Central memory CD8-positive, alpha-beta T cell (primary cell): ENCODE data around the gene AFF3.

Experiments used
- ATAC-seq: fragments of 150-1000 bp; cut with Tn5 transposase; replicated peaks from 2 replicates; pipeline ENCODE4 v1.10.0; 2022; ENCODE audit warnings: mild to moderate bottlenecking, moderate FRiP score, moderate number of reproducible peaks; ENCODE audit not compliant: poor library complexity, severe bottlenecking; ENCODE audit errors: extremely low read depth
- DNase-seq, 2 donors: peaks; one replicate each; pipeline ENCODE4 v3.0.0; 2021; ENCODE audit warnings: low spot score in 2 of 2
- H3K27ac Mint-ChIP-seq: one replicate; pipeline ENCODE4 v1.8.0; 2022; ENCODE audit warnings: low read depth, mild to moderate bottlenecking, moderate library complexity, mixed read lengths
- H3K27me3 Mint-ChIP-seq: one replicate; pipeline ENCODE4 v1.8.0; 2022; ENCODE audit warnings: mixed read lengths
- H3K36me3 Mint-ChIP-seq: one replicate; pipeline ENCODE4 v1.8.0; 2022; ENCODE audit warnings: mild to moderate bottlenecking, moderate library complexity, mixed read lengths; ENCODE audit not compliant: insufficient read depth
- H3K4me1 Mint-ChIP-seq: one replicate; pipeline ENCODE4 v1.8.0; 2022; ENCODE audit warnings: mixed read lengths
- H3K4me3 Mint-ChIP-seq: one replicate; pipeline ENCODE4 v1.8.0; 2022; ENCODE audit warnings: mild to moderate bottlenecking, moderate library complexity, mixed read lengths
- H3K9me3 Mint-ChIP-seq: one replicate; pipeline ENCODE4 v1.8.0; 2022; ENCODE audit warnings: mixed read lengths

The AFF3 gene

DNA sequence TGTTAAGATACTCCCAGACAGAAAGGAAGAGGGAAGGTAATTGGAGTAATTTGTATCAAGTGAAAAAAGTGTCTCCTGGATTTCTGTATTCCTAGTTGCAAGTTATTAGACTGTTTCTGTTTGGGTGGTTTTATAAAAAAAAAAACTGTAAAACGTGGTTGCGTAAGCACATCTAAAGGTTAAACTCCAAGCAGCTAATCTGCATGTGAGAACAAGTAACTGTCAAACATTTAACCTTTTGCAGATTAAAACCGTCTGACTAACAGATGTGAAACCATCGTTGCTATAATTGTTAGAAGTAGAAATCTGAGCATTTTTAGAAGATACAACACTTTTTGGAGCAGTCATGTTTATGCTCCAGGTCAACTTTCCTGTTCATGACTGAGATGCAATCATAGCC lies 72.3 kb downstream of the AFF3 start:
- Mint-ChIP-seq H3K27ac (no peak overlapping the region), H3K9me3 (no peaks in the 10 kb centered on the region), H3K4me3 (no peak overlapping the region), H3K4me1 (peaks cover 5% of the 10 kb centered on the region), H3K36me3 (no peaks in the 10 kb centered on the region), H3K27me3 (peaks cover 9% of the 10 kb centered on the region)
- ATAC-seq (no peak), DNase-seq (no peak)

DNA sequence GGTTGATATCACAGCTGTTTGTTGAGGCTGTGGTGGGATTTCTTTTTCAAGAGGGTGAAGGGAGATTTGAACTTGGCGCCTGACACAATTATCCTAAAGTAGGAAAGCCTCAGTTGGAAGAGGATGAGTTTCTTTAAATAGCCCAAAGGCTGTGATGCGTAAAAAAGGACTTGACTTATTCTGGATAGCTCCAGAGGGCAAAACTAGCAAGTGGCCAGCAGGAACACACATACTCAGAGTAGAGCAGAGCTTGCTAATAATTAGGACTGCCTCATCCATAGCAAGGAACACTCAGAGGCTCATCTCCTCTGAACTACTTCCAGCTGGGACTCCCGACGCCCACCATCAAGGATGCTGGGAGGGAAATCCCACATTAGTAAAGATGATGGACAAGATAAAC lies 74.0 kb downstream of the AFF3 start:
- DNase-seq (no peak), ATAC-seq (no peak)
- Mint-ChIP-seq H3K4me3 (no peak overlapping the region), H3K9me3 (peaks cover 4% of the 10 kb centered on the region), H3K27ac (no peak overlapping the region), H3K36me3 (no peaks in the 10 kb centered on the region), H3K4me1 (peaks cover 16% of the 10 kb centered on the region), H3K27me3 (no peaks in the 10 kb centered on the region)

DNA sequence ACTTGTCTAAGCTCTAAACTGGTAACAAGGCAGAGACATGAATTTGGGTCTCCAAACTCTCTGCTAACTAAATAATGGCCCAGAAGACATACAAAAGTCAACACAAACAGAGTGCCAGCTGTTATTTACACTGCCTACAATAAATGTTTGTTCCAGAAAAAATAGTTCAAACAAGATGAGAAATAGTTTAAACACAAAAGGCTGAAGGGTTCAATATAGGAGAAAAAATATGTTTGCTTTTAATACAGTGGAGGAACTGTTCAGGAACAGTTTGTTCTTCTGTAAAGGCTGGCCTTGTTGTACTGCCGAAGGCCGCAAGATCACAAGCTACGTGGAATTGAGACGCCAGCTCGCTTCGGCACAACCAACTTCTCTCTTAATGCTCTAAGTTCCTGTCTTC lies 74.6 kb downstream of the AFF3 start:
- Mint-ChIP-seq H3K4me1 (peaks cover 19% of the 10 kb centered on the region), H3K27ac (no peak overlapping the region), H3K27me3 (no peaks in the 10 kb centered on the region), H3K4me3 (no peak overlapping the region), H3K9me3 (peaks cover 6% of the 10 kb centered on the region), H3K36me3 (no peaks in the 10 kb centered on the region)
- ATAC-seq (no peak), DNase-seq (no peak)

DNA sequence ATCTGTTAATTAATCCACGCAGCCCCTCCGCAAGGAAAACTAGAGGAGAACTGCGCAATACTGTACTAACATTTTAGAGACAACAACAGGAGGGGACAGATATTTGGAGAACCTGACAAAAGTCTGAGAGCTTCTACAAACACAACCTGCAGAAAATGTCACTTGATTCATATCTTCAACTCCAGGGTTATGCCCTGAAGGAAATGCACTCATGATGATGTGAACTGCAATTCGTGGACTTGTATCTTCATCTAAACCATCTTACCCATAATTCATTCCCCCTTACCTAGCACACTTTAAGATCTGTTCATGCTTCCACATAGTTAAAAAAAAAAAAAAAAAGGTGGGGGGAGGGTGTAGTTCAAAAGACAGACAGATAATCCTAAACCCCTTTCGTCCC lies 75.5 kb downstream of the AFF3 start:
- Mint-ChIP-seq H3K27me3 (no peaks in the 10 kb centered on the region), H3K4me3 (no peak overlapping the region), H3K27ac (no peak overlapping the region), H3K36me3 (peaks cover 2% of the 10 kb centered on the region), H3K4me1 (peaks cover 28% of the 10 kb centered on the region), H3K9me3 (peaks cover 10% of the 10 kb centered on the region)
- DNase-seq (no peak), ATAC-seq (no peak)

- no peak overlapping the region for H3K4me3 Mint-ChIP-seq
- DNase-seq (no peak), ATAC-seq (no peak)
- peak overlapping the region; percentile 35 for H3K27ac Mint-ChIP-seq
- peaks cover 2% of the 10 kb centered on the region for H3K36me3 Mint-ChIP-seq
- peaks cover 10% of the 10 kb centered on the region for H3K9me3 Mint-ChIP-seq
- no peaks in the 10 kb centered on the region for H3K27me3 Mint-ChIP-seq
- peaks cover 30% of the 10 kb centered on the region for H3K4me1 Mint-ChIP-seq
Observed at GRCh38 chr2:100066246-100066645, 76.1 kb downstream of the AFF3 start.

GRCh38 chr2:100064592-100065428 lies 77.6 kb downstream of the AFF3 start:
- ATAC-seq: no peak

GRCh38 chr2:100064165-100064564 lies 78.2 kb downstream of the AFF3 start:
- DNase-seq (no peak), ATAC-seq (no peak)
- Mint-ChIP-seq H3K4me1 (peaks cover 35% of the 10 kb centered on the region), H3K36me3 (peaks cover 2% of the 10 kb centered on the region), H3K27ac (no peak overlapping the region), H3K9me3 (peaks cover 10% of the 10 kb centered on the region), H3K4me3 (no peak overlapping the region), H3K27me3 (no peaks in the 10 kb centered on the region)

More at GRCh38 chr2:100064592-100065428, 77.6 kb downstream of the AFF3 start:
- Mint-ChIP-seq H3K36me3 (peaks cover 2% of the 10 kb centered on the region), H3K9me3 (peaks cover 10% of the 10 kb centered on the region), H3K27ac (no peak overlapping the region), H3K27me3 (no peaks in the 10 kb centered on the region), H3K4me1 (peaks cover 35% of the 10 kb centered on the region), H3K4me3 (peak overlapping the region; percentile 29)
- DNase-seq: no peak

DNA sequence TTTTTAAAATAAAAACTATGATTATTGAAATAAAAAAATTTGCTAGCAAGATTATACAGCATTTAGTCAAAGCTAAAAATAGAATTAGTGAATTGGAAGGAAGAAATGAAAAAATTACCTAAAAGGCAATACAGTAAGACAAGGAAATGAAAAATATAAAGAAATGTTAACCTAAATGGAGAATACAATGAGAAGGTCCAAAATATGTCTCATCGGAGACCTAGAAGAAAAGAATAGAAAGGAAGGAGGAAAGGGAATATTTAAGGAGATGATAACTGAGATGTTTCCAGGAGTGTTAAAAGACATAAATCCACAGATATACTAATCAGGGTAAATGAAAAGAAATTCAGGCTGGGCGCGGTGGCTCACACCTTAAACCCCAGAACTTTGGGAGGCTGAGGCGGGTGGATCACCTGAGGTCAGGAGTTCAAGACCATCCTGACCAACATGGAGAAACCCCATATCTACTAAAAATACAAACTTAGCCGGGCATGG lies 78.9 kb downstream of the AFF3 start:
- peaks cover 35% of the 10 kb centered on the region for H3K4me1 Mint-ChIP-seq
- peak overlapping the region; percentile 23 for H3K27ac Mint-ChIP-seq

DNA sequence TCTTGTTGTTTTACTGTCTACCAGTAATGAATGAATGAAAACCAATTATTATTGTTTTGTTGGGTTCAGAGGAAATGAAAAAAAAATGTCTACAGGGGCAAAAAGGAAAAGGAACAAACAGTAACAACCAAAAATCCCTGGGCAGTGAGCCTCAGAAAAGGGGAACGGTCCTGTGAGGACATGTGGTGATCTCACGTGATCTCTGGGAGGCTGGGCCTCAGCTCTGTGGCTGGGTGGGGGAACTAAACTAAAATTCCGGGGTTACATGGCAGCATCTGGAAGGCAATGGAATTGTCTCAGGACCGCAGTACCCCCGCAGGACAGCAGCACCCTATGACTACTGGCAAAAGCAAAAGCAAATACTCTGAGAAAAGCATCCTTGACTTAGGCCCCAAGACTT lies 80.1 kb downstream of the AFF3 start:
- DNase-seq: no peak
- H3K9me3 Mint-ChIP-seq: peaks cover 10% of the 10 kb centered on the region
- ATAC-seq: no peak
- no peak overlapping the region for H3K4me3 Mint-ChIP-seq
- H3K4me1 Mint-ChIP-seq: peaks cover 35% of the 10 kb centered on the region
- no peaks in the 10 kb centered on the region for H3K27me3 Mint-ChIP-seq
- H3K36me3 Mint-ChIP-seq: peaks cover 3% of the 10 kb centered on the region
- H3K27ac Mint-ChIP-seq: no peak overlapping the region

More for the DNA sequence above, 78.9 kb downstream of the AFF3 start:
- ATAC-seq (no peak), DNase-seq (no peak)
- Mint-ChIP-seq H3K9me3 (peaks cover 10% of the 10 kb centered on the region), H3K27me3 (no peaks in the 10 kb centered on the region), H3K4me3 (no peak overlapping the region), H3K36me3 (peaks cover 3% of the 10 kb centered on the region)

DNA sequence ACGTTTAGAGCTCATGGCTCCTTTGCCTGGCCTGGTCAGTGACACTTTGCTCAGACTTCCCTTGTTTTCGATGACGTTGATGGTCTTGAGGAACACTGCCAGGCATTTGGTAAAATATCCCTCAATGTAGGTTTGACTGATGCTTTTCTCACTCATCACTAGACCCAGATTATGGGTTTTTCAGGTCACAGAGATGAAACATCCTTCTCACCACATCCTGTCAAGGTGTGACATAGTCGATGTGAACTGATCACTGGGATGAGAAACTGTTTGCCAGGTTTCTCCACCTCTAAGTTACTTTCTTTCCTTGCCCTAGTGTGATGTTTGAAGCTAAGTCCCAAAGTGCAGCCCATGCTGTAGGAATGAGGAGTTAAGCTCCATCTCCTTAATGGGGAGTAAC lies 81.5 kb downstream of the AFF3 start:
- H3K4me3 Mint-ChIP-seq: peak overlapping the region; percentile 40
- H3K4me1 Mint-ChIP-seq: peaks cover 35% of the 10 kb centered on the region

DNA sequence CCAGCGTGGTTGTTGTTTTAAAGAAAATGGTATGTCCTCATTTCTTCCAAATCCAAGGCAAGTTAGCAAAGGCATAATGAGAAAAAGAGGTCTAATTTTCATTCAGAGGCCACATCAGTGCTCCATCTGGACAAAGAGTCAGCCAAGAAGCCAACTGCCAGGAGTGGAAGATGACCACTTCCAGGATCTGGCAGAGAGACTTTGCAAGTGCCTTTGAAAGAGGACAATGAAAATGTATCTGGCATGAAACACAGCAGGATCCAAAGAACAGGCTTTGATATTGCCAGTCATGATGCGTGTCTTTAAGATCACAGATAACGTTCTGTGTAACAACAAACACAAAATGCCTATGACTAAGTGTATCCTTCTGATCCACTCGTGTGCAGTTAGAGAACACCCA lies 82.8 kb downstream of the AFF3 start:
- Mint-ChIP-seq H3K27ac (no peak overlapping the region), H3K4me3 (no peak overlapping the region), H3K36me3 (peaks cover 3% of the 10 kb centered on the region), H3K9me3 (peaks cover 10% of the 10 kb centered on the region), H3K4me1 (peaks cover 31% of the 10 kb centered on the region), H3K27me3 (no peaks in the 10 kb centered on the region)
- no peak for ATAC-seq
- no peak for DNase-seq

More for the DNA sequence above, 81.5 kb downstream of the AFF3 start:
- Mint-ChIP-seq H3K9me3 (peaks cover 10% of the 10 kb centered on the region), H3K27ac (peak overlapping the region; percentile 17), H3K36me3 (peaks cover 3% of the 10 kb centered on the region), H3K27me3 (no peaks in the 10 kb centered on the region)
- DNase-seq: peak in 1 of 2 donors; percentile 14
- peak; percentile 90 for ATAC-seq

DNA sequence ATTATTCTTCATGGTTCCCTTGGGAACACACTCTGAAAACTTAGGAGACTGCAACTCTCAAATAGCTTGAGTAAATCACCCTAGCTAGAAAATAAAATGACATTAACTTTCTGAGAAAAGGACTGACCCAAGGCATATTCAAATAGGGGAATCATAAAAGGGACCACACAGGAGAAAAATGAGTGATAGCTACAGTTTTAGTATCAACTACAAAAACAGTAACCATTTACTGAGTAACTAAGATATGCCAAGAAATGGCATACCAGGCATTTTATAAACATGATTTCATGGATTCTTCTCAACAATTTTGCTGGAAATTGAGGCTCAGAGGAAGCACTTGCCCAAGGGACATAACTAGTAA lies 84.5 kb downstream of the AFF3 start:
- Mint-ChIP-seq H3K27ac (no peak overlapping the region), H3K4me3 (no peak overlapping the region)

DNA sequence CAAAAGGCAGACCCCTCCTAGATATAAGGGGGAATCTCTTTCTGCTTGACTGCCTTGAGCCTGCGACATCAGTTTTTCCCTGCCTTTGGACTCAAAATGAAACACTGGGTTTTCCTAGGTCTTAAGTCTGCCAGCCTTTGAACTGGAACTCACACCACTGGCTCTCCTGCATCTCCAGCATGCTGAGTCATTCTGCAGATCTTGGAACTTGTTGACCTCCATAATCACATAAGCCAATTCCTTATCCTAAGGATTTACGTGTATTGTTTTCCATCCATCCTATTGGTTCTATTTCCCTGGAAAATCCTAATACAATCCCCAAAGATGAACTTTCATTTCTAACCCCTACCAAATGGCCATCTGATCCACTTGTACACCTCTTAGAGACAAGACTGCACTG lies 88.0 kb downstream of the AFF3 start:
- Mint-ChIP-seq H3K9me3 (no peaks in the 10 kb centered on the region), H3K27me3 (no peaks in the 10 kb centered on the region), H3K4me1 (no peaks in the 10 kb centered on the region), H3K4me3 (no peak overlapping the region), H3K27ac (no peak overlapping the region), H3K36me3 (peaks cover 3% of the 10 kb centered on the region)
- DNase-seq (no peak), ATAC-seq (no peak)

More for the DNA sequence above, 84.5 kb downstream of the AFF3 start:
- H3K4me1 Mint-ChIP-seq: peaks cover 16% of the 10 kb centered on the region
- no peaks in the 10 kb centered on the region for H3K27me3 Mint-ChIP-seq
- H3K9me3 Mint-ChIP-seq: peaks cover 4% of the 10 kb centered on the region
- peaks cover 5% of the 10 kb centered on the region for H3K36me3 Mint-ChIP-seq
- no peak for DNase-seq
- no peak for ATAC-seq
